AG10803 (cell line): Measurements from ENCODE around the gene LMO7.

Experiments used
- DNase-seq: peaks from one replicate; pipeline ENCODE4 v3.0.0; 2010; ENCODE audit warnings: low read depth
- H3K4me3 ChIP-seq: 2 replicates; pipeline ENCODE4 v1.5.1; 2011; ENCODE audit warnings: mild to moderate bottlenecking, low read length, control low read depth
- CTCF ChIP-seq: conservative IDR thresholded peaks from 2 replicates; pipeline ENCODE4 v1.5.1; 2011; ENCODE audit warnings: mild to moderate bottlenecking, low read length, control low read depth, inconsistent platforms

The LMO7 gene

GRCh38 chr13:75764926-75765310, 128.8 kb downstream of the LMO7 start:
- no peak overlapping the region for H3K4me3 ChIP-seq
- TF ChIP-seq CTCF = no peak
- DNase-seq = no peak

- DNase-seq = no peak
- no peak overlapping the region for H3K4me3 ChIP-seq
- TF ChIP-seq CTCF = no peak
Observed at GRCh38 chr13:75766636-75767035, 130.5 kb downstream of the LMO7 start.

- H3K4me3 ChIP-seq = no peak overlapping the region
- no peak for TF ChIP-seq CTCF
- peak; percentile 56 for DNase-seq
Observed at GRCh38 chr13:75769141-75769905, 133.2 kb downstream of the LMO7 start.

GRCh38 chr13:75770164-75770563, 134.0 kb downstream of the LMO7 start:
- TF ChIP-seq CTCF = no peak
- no peak overlapping the region for H3K4me3 ChIP-seq
- no peak for DNase-seq

GRCh38 chr13:75770592-75771011, 134.5 kb downstream of the LMO7 start:
- no peak overlapping the region for H3K4me3 ChIP-seq
- no peak for TF ChIP-seq CTCF
- DNase-seq = no peak

- no peak for DNase-seq
- no peak for TF ChIP-seq CTCF
- no peak overlapping the region for H3K4me3 ChIP-seq
Observed at GRCh38 chr13:75771226-75771625, 135.1 kb downstream of the LMO7 start.

- DNase-seq = peak; percentile 77
- no peak overlapping the region for H3K4me3 ChIP-seq
- no peak for TF ChIP-seq CTCF
Observed at GRCh38 chr13:75771818-75772217, 135.7 kb downstream of the LMO7 start.
